Measurements from ENCODE around the gene ST8SIA6. TPM values are rescaled to one million over a fixed set of nuclear protein-coding genes. Genes with fewer than 3 reads are reported as not detected.
A peak's percentile ranks its signal among the peaks of the same experiment; 100 is the strongest.

Gene ST8SIA6
- total and polyA plus RNA-seq, 9 of the 15 experiments (the other 6 are each of a cell fraction or from before 2014, with no cell fraction given) = 0.69 to 6.7 (median 5.0) TPM

GRCh38 chr10:17426263-17426750, 28.1 kb downstream of the ST8SIA6 start (continued):
- no peak for TF ChIP-seq PKNOX1 (IDR thresholded peaks at IDR 0.05)
- no peak for TF ChIP-seq FOXP4 (CRISPR knock-in tag; IDR thresholded peaks at IDR 0.05; ENCODE audit: borderline replicate concordance)
- TF ChIP-seq BMI1 (IDR thresholded peaks at IDR 0.05; ENCODE audit: low read length) = no peak
- peak; percentile 31; the same call in 1 of the 2 replicates for TF ChIP-seq ZNF668 (CRISPR knock-in tag; IDR thresholded peaks at IDR 0.05)
- no peak for TF ChIP-seq ETS2 (tag; IDR thresholded peaks at IDR 0.05; ENCODE audit: borderline replicate concordance, poor library complexity, severe bottlenecking)
- no peak for TF ChIP-seq ZC3H11A (IDR thresholded peaks at IDR 0.05; ENCODE audit: low read depth, low read length)
- peak; percentile 4; the same call in 1 of the 2 replicates for TF ChIP-seq NFRKB (IDR thresholded peaks at IDR 0.05; ENCODE audit: low read depth)
- 0 out of 2 replicates have a peak, but pooled peaks have one; percentile 13 for TF ChIP-seq GTF2F1 (IDR thresholded peaks at IDR 0.05; ENCODE audit: low read depth, low read length)
- no peak for TF ChIP-seq CBFA2T2 (conservative IDR thresholded peaks at IDR 0.05)
- no peak for TF ChIP-seq MEF2D (tag; conservative IDR thresholded peaks at IDR 0.05; ENCODE audit: low read depth)
- no peak for TF ChIP-seq SRF (CRISPR knock-in tag; IDR thresholded peaks at IDR 0.05)
- no peak for TF ChIP-seq HSF4 (CRISPR knock-in tag; IDR thresholded peaks at IDR 0.05; ENCODE audit: borderline replicate concordance)
- TF ChIP-seq ZNF592 (IDR thresholded peaks at IDR 0.05) = peak; percentile 66
- peak; percentile 19; the same call in 1 of the 2 replicates for TF ChIP-seq ATF4 (CRISPR knock-in tag; IDR thresholded peaks at IDR 0.05)
- 0 out of 2 replicates have a peak, but pooled peaks have one; percentile 13 for TF ChIP-seq ZSCAN29 (IDR thresholded peaks at IDR 0.05)
- no peak for TF ChIP-seq IRF1 (CRISPR knock-in tag; IDR thresholded peaks at IDR 0.05; ENCODE audit: borderline replicate concordance)
- TF ChIP-seq THAP12 (CRISPR knock-in tag; IDR thresholded peaks at IDR 0.05) = no peak

All from K562 (cell line).